Measurements from ENCODE around the gene SNAI3. TPM values are rescaled to one million over a fixed set of nuclear protein-coding genes. Genes with fewer than 3 reads are reported as not detected.

The SNAI3 gene
- total and polyA plus RNA-seq, 9 of the 15 experiments (the other 6 are each of a cell fraction or from before 2014, with no cell fraction given): 0.04 to 4.1 (median 0.80) TPM; not detected in 1

DNA sequence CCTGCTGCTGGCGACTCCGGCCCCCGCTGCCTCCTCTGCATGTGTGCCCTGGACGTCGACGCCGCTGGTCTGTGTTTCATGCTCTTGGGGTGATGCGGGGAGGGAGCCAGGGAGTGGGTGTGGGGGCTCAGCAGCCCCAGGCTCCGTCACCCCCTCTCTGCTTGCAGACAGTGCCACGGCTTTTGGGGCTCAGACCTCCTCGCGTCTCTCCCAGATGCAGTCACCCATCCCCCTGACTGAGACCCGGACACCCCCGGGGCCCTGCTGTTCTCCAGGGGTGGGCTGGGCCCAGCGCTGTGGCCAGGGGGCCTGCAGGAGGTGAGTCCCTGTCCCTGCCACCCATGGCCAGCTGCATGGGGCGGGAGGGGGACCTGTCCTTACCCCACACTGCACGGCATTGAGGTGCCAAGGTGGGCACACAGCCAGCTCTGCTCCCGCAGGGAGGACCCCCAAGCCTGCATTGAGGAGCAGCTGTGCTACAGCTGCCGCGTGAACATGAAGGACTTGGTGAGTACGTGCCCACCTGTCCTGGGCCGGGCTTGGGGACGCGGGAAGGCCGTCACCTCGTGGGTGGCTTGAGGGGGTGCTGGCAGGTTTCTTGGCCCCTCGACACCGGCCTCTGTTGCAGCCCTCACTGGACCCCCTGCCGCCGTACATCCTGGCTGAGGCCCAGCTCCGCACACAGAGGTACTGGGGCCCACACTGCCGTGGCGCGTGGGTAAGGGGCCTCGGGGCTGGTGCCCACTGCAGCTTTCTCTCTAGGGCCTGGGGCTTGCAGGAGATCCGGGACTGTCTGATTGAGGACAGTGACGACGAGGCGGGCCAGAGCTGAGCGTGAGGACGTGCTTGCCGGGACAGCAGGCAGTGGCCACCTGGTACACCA lies 28.4 kb upstream of the SNAI3 start (continued):
- TF ChIP-seq THRA (IDR thresholded peaks at IDR 0.05) (no peak), XRCC5 (IDR thresholded peaks at IDR 0.05; ENCODE audit: low read depth, low read length) (no peak), NFIC (IDR thresholded peaks at IDR 0.05) (0 out of 2 replicates have a peak, but pooled peaks have one; percentile 7), PCBP1 (IDR thresholded peaks at IDR 0.05; ENCODE audit: low read depth, low read length, poor library complexity, severe bottlenecking) (peak; percentile 70)
- TF ChIP-seq, protein P1, sequence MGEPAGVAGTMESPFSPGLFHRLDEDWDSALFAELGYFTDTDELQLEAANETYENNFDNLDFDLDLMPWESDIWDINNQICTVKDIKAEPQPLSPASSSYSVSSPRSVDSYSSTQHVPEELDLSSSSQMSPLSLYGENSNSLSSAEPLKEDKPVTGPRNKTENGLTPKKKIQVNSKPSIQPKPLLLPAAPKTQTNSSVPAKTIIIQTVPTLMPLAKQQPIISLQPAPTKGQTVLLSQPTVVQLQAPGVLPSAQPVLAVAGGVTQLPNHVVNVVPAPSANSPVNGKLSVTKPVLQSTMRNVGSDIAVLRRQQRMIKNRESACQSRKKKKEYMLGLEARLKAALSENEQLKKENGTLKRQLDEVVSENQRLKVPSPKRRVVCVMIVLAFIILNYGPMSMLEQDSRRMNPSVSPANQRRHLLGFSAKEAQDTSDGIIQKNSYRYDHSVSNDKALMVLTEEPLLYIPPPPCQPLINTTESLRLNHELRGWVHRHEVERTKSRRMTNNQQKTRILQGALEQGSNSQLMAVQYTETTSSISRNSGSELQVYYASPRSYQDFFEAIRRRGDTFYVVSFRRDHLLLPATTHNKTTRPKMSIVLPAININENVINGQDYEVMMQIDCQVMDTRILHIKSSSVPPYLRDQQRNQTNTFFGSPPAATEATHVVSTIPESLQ (CRISPR knock-in tag; IDR thresholded peaks at IDR 0.05): no peak

All from K562 (cell line).